Inflammatory macrophage treated with lipopolysaccharide for 1 hour (primary cell): ENCODE data around the gene A1BG.
"Not testable (repeated sequence)": the region's sequence is repeated elsewhere in the genome, so short reads cannot be mapped to it uniquely, and the experiment has no call there.

Source experiments
- DNase-seq, 2 donors: peaks; one replicate each; pipeline ENCODE4 v3.0.0-alpha.2; 2020 to 2022

The A1BG gene

GRCh38 chr19:58334691-58335249, 18.5 kb downstream of the A1BG start:
- peak; percentile 43 to 85 for DNase-seq

DNA sequence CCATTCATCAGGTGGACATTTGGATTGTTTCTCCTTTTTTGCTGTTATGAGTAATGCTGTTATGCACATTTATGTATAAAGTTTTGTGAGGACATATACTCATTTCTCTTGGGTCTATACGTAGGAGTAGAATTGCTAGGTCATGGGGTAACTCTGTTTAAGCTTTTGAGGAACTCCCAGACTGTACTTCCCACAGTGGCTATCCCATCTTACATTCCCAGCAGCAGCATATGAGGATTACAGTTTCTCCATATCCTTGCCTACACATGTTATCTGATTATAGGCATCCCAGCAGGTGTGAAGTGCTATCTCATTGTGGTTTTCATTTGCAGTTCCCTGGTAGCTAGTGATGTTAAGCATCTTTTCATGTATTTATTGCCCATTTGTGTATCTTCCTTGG, 20.6 kb downstream of the A1BG start:
- DNase-seq: peak; percentile 42 to 86

DNA sequence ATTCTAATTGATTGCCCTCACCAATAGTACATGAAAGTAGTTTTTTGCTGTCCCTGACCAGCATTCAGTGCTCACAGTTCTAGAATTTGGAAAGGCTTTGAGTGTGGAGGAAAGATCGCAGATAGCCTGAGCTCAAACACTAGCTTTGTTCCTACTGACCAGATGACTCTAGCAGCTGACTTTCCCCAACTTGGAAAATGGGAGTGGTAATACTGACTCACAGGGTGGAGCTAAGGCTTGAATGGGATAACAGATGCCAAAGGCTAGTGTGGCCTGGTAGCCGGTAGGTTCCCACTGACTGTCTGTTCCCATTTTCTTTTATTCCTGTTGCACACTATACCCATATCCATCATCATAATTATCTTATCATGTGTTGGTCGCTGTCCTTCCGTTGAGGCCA, 22.8 kb downstream of the A1BG start:
- peak; percentile 12 to 62 for DNase-seq

- DNase-seq: peak in 1 of 2 donors; percentile 45
Measured at GRCh38 chr19:58328999-58329398, 24.3 kb downstream of the A1BG start.

DNA sequence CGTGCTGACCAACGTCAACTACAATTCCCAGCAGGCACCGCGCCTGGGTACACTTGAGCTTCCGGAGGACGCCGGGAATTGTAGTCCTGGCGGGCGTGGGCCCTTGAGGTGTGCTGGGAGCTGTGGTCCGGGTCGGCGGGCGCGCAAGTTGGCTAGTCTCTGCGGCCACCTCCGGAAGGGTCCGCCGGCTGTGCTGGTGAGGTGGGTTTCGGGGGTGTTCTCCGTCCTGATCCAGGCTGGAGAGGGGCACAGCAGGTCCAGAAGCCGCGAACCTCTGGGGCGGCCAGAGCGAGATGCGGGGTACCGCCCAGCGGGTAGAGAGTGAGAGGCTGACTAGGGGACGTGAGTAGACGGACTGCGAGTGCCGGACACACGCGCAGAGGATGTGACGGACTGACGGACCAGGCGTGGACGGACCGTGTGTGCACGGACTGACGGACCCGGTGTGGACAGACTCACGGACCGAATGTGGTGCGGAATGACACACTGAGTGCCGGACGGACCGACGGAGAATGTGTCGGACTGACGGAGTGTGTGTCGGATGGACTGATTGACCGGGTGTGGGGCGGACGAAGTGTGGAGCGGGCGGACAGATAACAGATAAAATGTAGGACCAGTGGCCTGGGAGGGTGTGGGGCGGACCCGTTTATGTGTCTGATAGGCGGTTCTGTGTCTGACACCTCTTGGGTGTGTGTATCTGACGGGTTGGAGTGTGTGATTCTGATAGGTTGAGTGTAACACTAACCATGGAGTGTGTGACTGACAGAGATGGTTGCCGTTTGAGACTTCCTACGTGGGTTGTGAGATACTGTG, 26.2 kb downstream of the A1BG start, which contains the start of gene ZSCAN22:
Gene ZSCAN22 (plus strand): TSS at position 81 of the 813 bp plus-strand sequence. CDS start 7,809 bp downstream, outside the sequence.
- peak; percentile 90 to 96 for DNase-seq

DNA sequence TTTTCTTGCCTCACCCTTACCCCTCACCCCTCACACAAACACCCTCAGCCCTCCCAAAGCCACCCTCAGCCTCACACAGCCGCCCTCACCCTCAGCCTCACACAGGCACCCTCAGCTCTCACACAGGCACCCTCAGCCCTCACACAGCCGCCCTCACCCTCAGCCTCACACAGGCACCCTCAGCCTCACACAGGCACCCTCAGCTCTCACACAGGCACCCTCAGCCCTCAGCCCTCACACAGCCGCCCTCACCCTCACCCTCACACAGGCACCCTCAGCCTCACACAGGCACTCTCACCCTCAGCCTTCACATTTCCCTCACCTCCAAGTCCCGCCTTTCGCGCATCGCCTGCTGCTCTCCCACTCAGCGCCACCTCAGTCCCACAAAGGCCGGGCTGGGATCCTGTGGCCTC, 26.8 kb downstream of the A1BG start:
- no peak for DNase-seq

GRCh38 chr19:58325311-58326022, 27.8 kb downstream of the A1BG start:
- DNase-seq: no peak

- no peak for DNase-seq
Measured at GRCh38 chr19:58319241-58319640, 34.1 kb downstream of the A1BG start.

GRCh38 chr19:58318297-58318696, 35.0 kb downstream of the A1BG start:
- no peak for DNase-seq

DNA sequence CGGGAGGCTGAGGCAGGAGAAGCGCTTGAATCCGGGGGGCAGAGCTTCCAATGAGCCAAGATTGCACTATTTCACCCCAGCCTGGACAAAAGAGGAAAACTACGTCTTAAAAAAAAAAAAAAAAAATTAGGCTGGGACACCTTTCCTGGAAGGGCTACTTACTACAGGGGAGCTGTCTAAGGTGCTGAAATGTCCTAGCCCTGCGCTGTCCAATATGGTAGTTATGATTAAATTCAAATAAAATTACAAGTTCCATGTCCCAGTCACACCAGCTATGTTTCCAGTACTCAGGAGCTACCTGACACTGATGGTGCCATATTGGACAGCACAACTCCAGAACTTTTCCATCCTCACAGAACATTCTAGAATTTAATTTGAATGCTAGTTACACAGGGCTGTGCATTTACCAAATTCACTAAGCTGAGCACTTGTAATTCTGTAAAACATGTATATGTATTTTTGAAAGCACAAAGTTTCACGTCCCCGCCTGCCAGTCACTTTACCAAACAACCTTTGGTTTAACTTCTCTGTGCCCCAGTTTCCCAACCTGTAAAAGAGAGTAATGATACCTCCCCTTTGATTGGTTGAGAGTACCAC, 35.7 kb downstream of the A1BG start:
- DNase-seq: peak in 1 of 2 donors; percentile 16

- DNase-seq: no peak
Measured at GRCh38 chr19:58315580-58315979, 37.7 kb downstream of the A1BG start.

DNA sequence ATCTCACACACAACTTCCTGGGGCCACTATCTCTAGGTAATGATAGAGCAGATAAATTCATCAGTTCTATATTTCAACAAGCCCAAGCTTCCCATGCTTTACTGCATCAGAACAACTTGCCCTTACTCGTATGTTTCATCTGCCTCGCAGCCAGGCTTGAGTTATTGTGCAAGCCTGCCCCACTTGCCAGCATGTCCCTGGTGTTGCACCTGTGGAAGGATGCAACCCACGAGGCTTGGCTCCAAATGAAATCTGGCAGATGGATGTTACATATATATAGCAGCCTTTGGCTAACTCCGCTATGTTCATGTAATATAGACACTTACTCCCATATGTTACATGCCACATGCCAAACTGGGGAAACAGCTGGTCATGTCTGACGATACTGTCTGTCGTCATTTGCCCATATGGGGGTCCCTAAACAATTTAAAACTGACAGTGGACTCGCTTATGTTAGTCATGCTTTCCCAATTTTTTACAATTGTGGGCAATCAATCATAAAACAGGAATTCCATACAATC, 41.9 kb downstream of the A1BG start:
- DNase-seq: no peak

DNA sequence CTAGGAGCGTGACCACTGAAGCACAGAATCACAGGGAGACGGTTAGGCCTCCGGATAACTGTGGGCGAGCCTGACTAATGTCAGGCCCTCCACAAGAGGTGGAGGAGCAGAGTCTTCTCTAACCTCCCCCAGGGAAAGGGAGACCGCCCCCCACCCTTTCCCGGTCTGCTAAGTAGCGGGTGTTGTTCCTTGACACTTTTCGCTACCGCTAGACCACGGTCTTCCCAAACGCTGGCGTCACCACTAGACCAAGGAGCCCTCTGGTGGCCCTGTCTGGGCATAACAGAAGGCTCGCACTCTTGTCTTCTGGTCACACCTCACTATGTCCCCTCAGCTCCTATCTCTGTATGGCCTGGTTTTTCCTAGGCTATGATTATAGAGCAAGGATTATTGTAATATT, 42.6 kb downstream of the A1BG start:
- DNase-seq: not testable (repeated sequence)

GRCh38 chr19:58307736-58308135, 45.6 kb downstream of the A1BG start:
- DNase-seq: no peak

GRCh38 chr19:58305932-58306323, 47.4 kb downstream of the A1BG start:
- peak in 1 of 2 donors; percentile 7 for DNase-seq

- DNase-seq: peak; percentile 96 to 98
Measured at GRCh38 chr19:58305065-58305931, 48.0 kb downstream of the A1BG start, which contains the start of gene ERVK3-1. Gene ERVK3-1, plus strand, starts transcription at chr19:58305377. Its CDS starts 6,792 bp downstream, at chr19:58312169.

DNA sequence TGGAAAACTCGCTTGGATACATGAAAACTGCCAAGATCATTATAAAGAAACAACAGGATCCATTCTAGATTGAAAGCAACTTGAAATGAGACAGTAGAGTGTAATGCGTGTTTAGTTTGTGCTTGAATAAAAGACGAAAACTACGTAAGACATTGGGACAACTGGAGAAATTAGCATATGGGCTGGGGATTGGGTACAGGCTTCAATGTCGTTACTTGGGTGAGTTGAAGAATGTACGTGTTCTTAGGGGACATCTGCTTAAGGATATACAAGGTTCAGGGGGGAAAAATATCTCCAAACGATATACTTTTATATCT, 48.6 kb downstream of the A1BG start:
- no peak for DNase-seq

- no peak for DNase-seq
Measured at GRCh38 chr19:58304255-58304654, 49.0 kb downstream of the A1BG start.

- DNase-seq: no peak
Measured at GRCh38 chr19:58300620-58301019, 52.7 kb downstream of the A1BG start.

GRCh38 chr19:58296104-58296503, 57.2 kb downstream of the A1BG start:
- DNase-seq: no peak
